Hepatocyte (in vitro differentiated cells): ENCODE data around the gene ALPK3. TPM values are rescaled to one million over a fixed set of nuclear protein-coding genes. Genes with fewer than 3 reads are reported as not detected.

ENCODE experiments used
- DNase-seq: peaks from one replicate; pipeline ENCODE4 v3.0.0-alpha.2; 2016; ENCODE audit warnings: low spot score
- H2AFZ ChIP-seq: fragments of 200-600 bp; sonication (generic); 2 replicates; pipeline ENCODE4 v1.6.0; 2016; ENCODE audit warnings: antibody characterized with exemption, mild to moderate bottlenecking
- H3K27ac ChIP-seq: fragments of 200-600 bp; sonication (generic); 2 replicates; pipeline ENCODE4 v1.5.1; 2016; ENCODE audit warnings: mild to moderate bottlenecking
- H3K27me3 ChIP-seq: fragments of 200-600 bp; sonication (generic); 2 replicates; pipeline ENCODE4 v1.6.1; 2016
- H3K36me3 ChIP-seq: fragments of 200-600 bp; sonication (generic); replicated peaks from 2 replicates; pipeline ENCODE4 v1.5.1; 2016; ENCODE audit warnings: low read depth; ENCODE audit not compliant: insufficient read depth
- H3K4me1 ChIP-seq: fragments of 200-600 bp; sonication (generic); 2 replicates; pipeline ENCODE4 v1.5.1; 2016; ENCODE audit warnings: mild to moderate bottlenecking, moderate library complexity; ENCODE audit not compliant: insufficient read depth
- H3K4me2 ChIP-seq: fragments of 200-600 bp; sonication (generic); 2 replicates; pipeline ENCODE4 v1.6.0; 2016
- H3K4me3 ChIP-seq: fragments of 200-600 bp; sonication (generic); 2 replicates; pipeline ENCODE4 v1.5.1; 2016; ENCODE audit warnings: mild to moderate bottlenecking
- H3K79me2 ChIP-seq: fragments of 200-600 bp; sonication (generic); 2 replicates; pipeline ENCODE4 v1.6.0; 2017; ENCODE audit warnings: mild to moderate bottlenecking
- H3K9me2 ChIP-seq: fragments of 200-600 bp; sonication (generic); replicated peaks from 2 replicates; pipeline ENCODE4 v1.6.0; 2017; ENCODE audit warnings: mild to moderate bottlenecking; ENCODE audit not compliant: insufficient read depth
- H3K9me3 ChIP-seq: fragments of 200-600 bp; sonication (generic); 2 replicates; pipeline ENCODE4 v1.5.1; 2016; ENCODE audit warnings: low read depth, mild to moderate bottlenecking
- H4K20me1 ChIP-seq: fragments of 200-600 bp; sonication (generic); 2 replicates; pipeline ENCODE4 v1.6.0; 2016; ENCODE audit warnings: mild to moderate bottlenecking; ENCODE audit not compliant: insufficient read depth, poor library complexity, severe bottlenecking
- EZH2 ChIP-seq: fragments of 200-600 bp; sonication (generic); IDR thresholded peaks from 2 replicates; pipeline ENCODE4 v1.6.1; 2016; ENCODE audit warnings: antibody characterized with exemption, mild to moderate bottlenecking, borderline replicate concordance
- EZH2phosphoT487 ChIP-seq: fragments of 200-600 bp; sonication (generic); IDR thresholded peaks from one replicate; pipeline ENCODE4 v1.6.1; 2018; ENCODE audit warnings: antibody characterized with exemption, mild to moderate bottlenecking, low read depth, moderate library complexity; ENCODE audit not compliant: unreplicated experiment, severe bottlenecking
- WGBS: methylation state at CpG from one replicate; pipeline ENCODE4 v1.1.6; 2016; ENCODE audit warnings: low lambda C conversion rate; ENCODE audit errors: missing lambda C conversion rate; 5-methylcytosine and 5-hydroxymethylcytosine counted together
- polyA plus RNA-seq: library from polyadenylated mRNA; unstranded; fragments of >200 nt; fragmentation: Nextera tagmentation; extraction: Ambion mirVana; gene quantifications from 2 replicates; pipeline ENCODE4 v1.2.1, GENCODE V29; 2016
- total RNA-seq: library from RNA; depleted of rRNA; stranded (reverse); fragments of >200 nt; gene quantifications from 2 replicates; pipeline ENCODE4 v1.2.3, GENCODE V29; 2014
- TF ChIP-seq, protein P1 (sequence below): fragments of 200-600 bp; sonication (generic); IDR thresholded peaks from 2 replicates; pipeline ENCODE4 v1.5.1; 2016; ENCODE audit warnings: antibody characterized with exemption, mild to moderate bottlenecking; ENCODE audit not compliant: poor library complexity

Gene ALPK3
- total and polyA plus RNA-seq, 2 experiments from 2014 or later, result 7.1 to 25.3 TPM

- no peaks in the 10 kb centered on the region for H3K9me2 ChIP-seq
- WGBS, result 86% methylated on average over 12 of the region's 12 CpGs
Measured at GRCh38 chr15:84868037-84868880, 51.1 kb downstream of the ALPK3 start.

GRCh38 chr15:84869510-84869909 is 52.4 kb downstream of the ALPK3 start:
- Histone ChIP-seq H3K36me3 (no peaks in the 10 kb centered on the region), H3K27me3 (no peaks in the 10 kb centered on the region), H3K9me2 (no peaks in the 10 kb centered on the region), H3K27ac (no peak overlapping the region), H3K9me3 (no peaks in the 10 kb centered on the region), H3K4me2 (no peak overlapping the region), H4K20me1 (no peaks in the 10 kb centered on the region), H3K4me1 (no peaks in the 10 kb centered on the region), H3K4me3 (no peak overlapping the region), H3K79me2 (no peaks in the 10 kb centered on the region), H2AFZ (no peak overlapping the region)
- TF ChIP-seq EZH2phosphoT487, result no peak
- TF ChIP-seq EZH2, result no peak
- TF ChIP-seq, protein P1, sequence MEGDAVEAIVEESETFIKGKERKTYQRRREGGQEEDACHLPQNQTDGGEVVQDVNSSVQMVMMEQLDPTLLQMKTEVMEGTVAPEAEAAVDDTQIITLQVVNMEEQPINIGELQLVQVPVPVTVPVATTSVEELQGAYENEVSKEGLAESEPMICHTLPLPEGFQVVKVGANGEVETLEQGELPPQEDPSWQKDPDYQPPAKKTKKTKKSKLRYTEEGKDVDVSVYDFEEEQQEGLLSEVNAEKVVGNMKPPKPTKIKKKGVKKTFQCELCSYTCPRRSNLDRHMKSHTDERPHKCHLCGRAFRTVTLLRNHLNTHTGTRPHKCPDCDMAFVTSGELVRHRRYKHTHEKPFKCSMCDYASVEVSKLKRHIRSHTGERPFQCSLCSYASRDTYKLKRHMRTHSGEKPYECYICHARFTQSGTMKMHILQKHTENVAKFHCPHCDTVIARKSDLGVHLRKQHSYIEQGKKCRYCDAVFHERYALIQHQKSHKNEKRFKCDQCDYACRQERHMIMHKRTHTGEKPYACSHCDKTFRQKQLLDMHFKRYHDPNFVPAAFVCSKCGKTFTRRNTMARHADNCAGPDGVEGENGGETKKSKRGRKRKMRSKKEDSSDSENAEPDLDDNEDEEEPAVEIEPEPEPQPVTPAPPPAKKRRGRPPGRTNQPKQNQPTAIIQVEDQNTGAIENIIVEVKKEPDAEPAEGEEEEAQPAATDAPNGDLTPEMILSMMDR, result no peak
- DNase-seq, result no peak
- WGBS, result 98% methylated on average over 3 of the region's 3 CpGs

More at GRCh38 chr15:84868037-84868880, 51.1 kb downstream of the ALPK3 start:
- Histone ChIP-seq H3K4me2 (no peak overlapping the region), H3K4me3 (no peak overlapping the region), H3K27me3 (no peaks in the 10 kb centered on the region), H3K36me3 (no peaks in the 10 kb centered on the region), H3K79me2 (no peaks in the 10 kb centered on the region), H3K4me1 (no peaks in the 10 kb centered on the region), H3K9me3 (no peaks in the 10 kb centered on the region), H2AFZ (no peak overlapping the region), H4K20me1 (no peaks in the 10 kb centered on the region), H3K27ac (no peak overlapping the region)
- TF ChIP-seq EZH2phosphoT487 (no peak), EZH2 (no peak)
- TF ChIP-seq, protein P1, result no peak
- DNase-seq, result no peak

GRCh38 chr15:84871428-84871985 is 54.4 kb downstream of the ALPK3 start:
- TF ChIP-seq EZH2phosphoT487, result no peak
- TF ChIP-seq, protein P1, result no peak
- no peak for TF ChIP-seq EZH2
- no peaks in the 10 kb centered on the region for H3K27me3 ChIP-seq
- DNase-seq, result no peak
- no peak overlapping the region for H3K27ac ChIP-seq
- no peak overlapping the region for H2AFZ ChIP-seq
- H3K4me1 ChIP-seq, result no peaks in the 10 kb centered on the region
- H3K4me3 ChIP-seq, result no peak overlapping the region
- no peak overlapping the region for H3K4me2 ChIP-seq
- H4K20me1 ChIP-seq, result no peaks in the 10 kb centered on the region
- H3K9me2 ChIP-seq, result no peaks in the 10 kb centered on the region
- no peaks in the 10 kb centered on the region for H3K36me3 ChIP-seq
- H3K9me3 ChIP-seq, result no peaks in the 10 kb centered on the region
- WGBS, result 95% methylated on average over 9 of the region's 9 CpGs
- H3K79me2 ChIP-seq, result no peaks in the 10 kb centered on the region
